Gastrocnemius medialis (tissue), 4 donors: Measurements from ENCODE around the gene GPR183. TPM values are rescaled to one million over a fixed set of nuclear protein-coding genes. Genes with fewer than 3 reads are reported as not detected.
A peak's percentile ranks its signal among the peaks of the same experiment; 100 is the strongest.

Experiments used
- ATAC-seq, 2 donors: fragments of 150-250 bp; one replicate each; pipeline ENCODE4 v1.9.1; 2016
- DNase-seq, 2 donors: peaks; one replicate each; pipeline ENCODE4 v3.0.0-alpha.2; 2019
- H3K27ac ChIP-seq, 4 donors: fragments of 200-600 bp; sonication (generic); 1 replicate in 1 of 4; 2 replicates in 3 of 4; pipeline ENCODE4 v1.5.1; 2016 to 2018; ENCODE audit warnings: mild to moderate bottlenecking in 2 of 4, moderate library complexity in 1 of 4
- H3K27me3 ChIP-seq, 3 donors: fragments of 200-600 bp; sonication (generic) in 2 of 3; 1 replicate in 1 of 3; 2 replicates in 2 of 3; pipeline versions ENCODE4 v1.5.1 to v1.6.0; 2016 to 2019; ENCODE audit warnings: mild to moderate bottlenecking in 1 of 3, moderate library complexity in 1 of 3
- H3K36me3 ChIP-seq, 2 donors: fragments of 200-600 bp; sonication (generic) in 1 of 2; one replicate each; pipeline ENCODE4 v1.5.1; 2017 to 2018
- H3K4me1 ChIP-seq, 2 donors: fragments of 200-600 bp; sonication (generic) in 1 of 2; one replicate each; pipeline ENCODE4 v1.5.1; 2016 to 2017; ENCODE audit warnings: mild to moderate bottlenecking in 2 of 2
- H3K4me3 ChIP-seq, 4 donors: fragments of 200-600 bp; sonication (generic) in 3 of 4; 1 replicate in 1 of 4; 2 replicates in 3 of 4; pipeline ENCODE4 v1.5.1; 2016 to 2019; ENCODE audit warnings: mild to moderate bottlenecking in 2 of 4
- H3K9me3 ChIP-seq, 3 donors: fragments of 200-600 bp; sonication (generic) in 2 of 3; 1 replicate in 1 of 3; 2 replicates in 2 of 3; pipeline ENCODE4 v1.5.1; 2016 to 2019
- POLR2A ChIP-seq, 2 donors: fragments of 450-650 bp; IDR thresholded peaks; one replicate each; pipeline ENCODE4 v1.6.1; 2017; ENCODE audit warnings: antibody characterized with exemption in 2 of 2, mild to moderate bottlenecking in 2 of 2, moderate library complexity in 2 of 2
- in situ Hi-C, 4 donors: fragments of 200-750 bp; cut with MboI; loops; one replicate each; pipeline versions ENCODE4 v1.15.0 to v1.8.0; 2017; ENCODE audit warnings: low sequenced_read_pairs in 4 of 4
- intact Hi-C: fragments of 100-400 bp; cut with DNase I; formaldehyde crosslinking; loops from one replicate; pipeline ENCODE4 v1.15.1; 2023; ENCODE audit warnings: low total_unique reads
- total RNA-seq, 4 donors: library from RNA; depleted of rRNA; stranded (reverse); fragments of >200 nt; gene quantifications; one replicate each; pipeline versions ENCODE4 v1.1.0 to v1.2.3, GENCODE V29; 2016
- TF ChIP-seq, protein P1 (sequence below), 5 experiments: fragments of 450-650 bp in 3 of 5; fragments of 200-600 bp in 2 of 5; sonication (generic) in 2 of 5; IDR thresholded peaks in 4 of 5; conservative IDR thresholded peaks in 1 of 5; 1 replicate in 4 of 5; 2 replicates in 1 of 5; pipeline ENCODE4 v1.5.1; 2016 to 2019; ENCODE audit warnings: antibody characterized with exemption in 5 of 5, mild to moderate bottlenecking in 3 of 5, moderate library complexity in 3 of 5

Gene GPR183
- total RNA-seq, 4 donors from 2014 or later, result 0.49 to 3.4 (median 2.5) TPM

DNA sequence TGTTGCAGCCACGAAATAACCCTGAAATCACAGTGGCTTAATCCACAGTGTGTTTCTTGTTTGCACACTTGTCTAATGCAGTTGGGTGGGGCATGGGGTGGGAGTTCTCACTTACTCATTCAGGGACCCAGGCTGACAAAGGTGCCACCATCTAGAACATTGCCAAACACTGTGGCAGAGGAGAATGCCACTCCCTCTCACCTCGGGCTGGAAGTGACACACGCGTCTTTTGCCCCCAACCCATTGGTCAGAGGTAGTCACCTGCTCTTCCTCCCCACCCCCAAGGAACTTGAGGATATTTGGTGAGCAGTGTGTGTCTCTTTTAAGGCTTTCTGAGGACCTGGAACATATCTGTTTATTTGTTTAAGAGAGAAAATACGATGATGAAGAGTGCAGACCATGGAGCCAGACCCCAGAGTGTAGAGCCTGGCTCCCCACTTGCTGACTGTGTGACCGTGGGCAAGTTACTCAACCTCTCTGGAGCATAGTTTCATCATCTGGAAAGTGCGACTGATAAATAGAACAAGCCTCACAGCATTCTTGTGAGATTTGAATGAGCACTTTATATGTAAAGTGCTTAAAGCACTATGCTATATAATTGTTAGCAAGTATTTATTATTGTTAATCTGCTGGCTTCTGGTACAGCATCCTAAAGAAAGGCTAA is 17.4 kb downstream of the GPR183 start:
- DNase-seq (no peak), ATAC-seq (no peak)
- no peak for TF ChIP-seq POLR2A (IDR thresholded peaks at IDR 0.05)
- TF ChIP-seq, protein P1, sequence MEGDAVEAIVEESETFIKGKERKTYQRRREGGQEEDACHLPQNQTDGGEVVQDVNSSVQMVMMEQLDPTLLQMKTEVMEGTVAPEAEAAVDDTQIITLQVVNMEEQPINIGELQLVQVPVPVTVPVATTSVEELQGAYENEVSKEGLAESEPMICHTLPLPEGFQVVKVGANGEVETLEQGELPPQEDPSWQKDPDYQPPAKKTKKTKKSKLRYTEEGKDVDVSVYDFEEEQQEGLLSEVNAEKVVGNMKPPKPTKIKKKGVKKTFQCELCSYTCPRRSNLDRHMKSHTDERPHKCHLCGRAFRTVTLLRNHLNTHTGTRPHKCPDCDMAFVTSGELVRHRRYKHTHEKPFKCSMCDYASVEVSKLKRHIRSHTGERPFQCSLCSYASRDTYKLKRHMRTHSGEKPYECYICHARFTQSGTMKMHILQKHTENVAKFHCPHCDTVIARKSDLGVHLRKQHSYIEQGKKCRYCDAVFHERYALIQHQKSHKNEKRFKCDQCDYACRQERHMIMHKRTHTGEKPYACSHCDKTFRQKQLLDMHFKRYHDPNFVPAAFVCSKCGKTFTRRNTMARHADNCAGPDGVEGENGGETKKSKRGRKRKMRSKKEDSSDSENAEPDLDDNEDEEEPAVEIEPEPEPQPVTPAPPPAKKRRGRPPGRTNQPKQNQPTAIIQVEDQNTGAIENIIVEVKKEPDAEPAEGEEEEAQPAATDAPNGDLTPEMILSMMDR (IDR thresholded peaks at IDR 0.05 in 4 of 5, conservative IDR thresholded peaks at IDR 0.05 in 1 of 5), result no peak
- peaks cover 31 to 37% of the 10 kb centered on the region in 2 donors for H3K4me1 ChIP-seq
- in situ Hi-C loops (no loop called here), intact Hi-C loops (loop anchor here (10.0 kb wide), 1 partner anchor 205 kb away; no protein-coding TSS in a partner anchor)
- no peaks in the 10 kb centered on the region for H3K27me3 ChIP-seq
- H3K27ac ChIP-seq, result no peak overlapping the region
- H3K4me3 ChIP-seq, result no peak overlapping the region
- H3K9me3 ChIP-seq, result no peaks in the 10 kb centered on the region
- no peaks in the 10 kb centered on the region for H3K36me3 ChIP-seq

DNA sequence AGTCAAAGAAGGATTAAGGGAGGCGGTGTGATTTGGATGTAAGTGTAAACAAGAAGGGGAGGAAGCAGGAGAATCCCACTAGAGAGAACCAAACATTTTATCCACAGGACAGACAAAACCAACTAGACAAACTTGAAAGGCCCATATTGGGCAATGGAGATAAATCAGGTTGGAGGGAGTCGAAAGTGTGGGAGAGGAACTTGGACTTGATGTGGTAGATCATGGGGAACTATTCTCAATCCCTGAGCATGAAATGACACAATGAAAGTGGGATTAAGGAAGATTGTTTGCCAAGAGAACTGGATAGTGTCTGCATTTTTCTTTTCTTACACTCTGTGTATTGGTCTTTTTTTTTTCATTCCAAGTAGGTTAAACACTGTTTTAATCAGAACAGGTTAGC is 17.9 kb downstream of the GPR183 start:
- in situ Hi-C loops, result no loop called here
- Histone ChIP-seq H3K36me3 (no peaks in the 10 kb centered on the region), H3K9me3 (no peaks in the 10 kb centered on the region), H3K27ac (no peak overlapping the region), H3K4me3 (no peak overlapping the region), H3K4me1 (peaks cover 31 to 37% of the 10 kb centered on the region in 2 donors), H3K27me3 (no peaks in the 10 kb centered on the region)
- TF ChIP-seq POLR2A (IDR thresholded peaks at IDR 0.05), result no peak
- TF ChIP-seq, protein P1 (IDR thresholded peaks at IDR 0.05 in 4 of 5, conservative IDR thresholded peaks at IDR 0.05 in 1 of 5), result no peak
- intact Hi-C loops, result loop anchor here (10.0 kb wide), 1 partner anchor 206 kb away; no protein-coding TSS in a partner anchor
- ATAC-seq (no peak), DNase-seq (no peak)

DNA sequence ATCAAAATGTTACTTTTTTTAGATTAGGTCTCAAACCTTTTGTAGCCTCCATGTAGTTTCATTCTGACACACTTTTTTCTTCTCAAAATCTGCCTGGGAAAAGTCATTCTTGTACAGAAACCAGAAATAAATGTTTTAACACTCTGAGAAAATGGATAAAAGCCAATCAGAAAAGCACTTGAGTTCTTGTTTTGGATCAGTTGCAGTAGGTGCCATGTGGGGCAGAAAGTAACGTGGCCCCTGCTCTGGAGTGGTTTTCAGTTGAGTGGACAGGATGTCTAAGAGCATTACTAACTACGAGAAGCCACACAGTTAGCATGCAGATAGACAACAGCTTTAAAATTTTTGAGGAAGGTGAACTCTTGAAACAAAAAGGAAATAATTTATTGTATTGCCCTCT is 19.1 kb downstream of the GPR183 start:
- intact Hi-C loops (loop anchor here (10.0 kb wide), 1 partner anchor 207 kb away; no protein-coding TSS in a partner anchor), in situ Hi-C loops (no loop called here)
- Histone ChIP-seq H3K9me3 (no peaks in the 10 kb centered on the region), H3K4me1 (peaks cover 32 to 37% of the 10 kb centered on the region in 2 donors), H3K27ac (peak overlapping the region in 2 of 4 donors; percentile 20 to 47), H3K4me3 (no peak overlapping the region), H3K36me3 (no peaks in the 10 kb centered on the region), H3K27me3 (no peaks in the 10 kb centered on the region)
- TF ChIP-seq, protein P1 (IDR thresholded peaks at IDR 0.05 in 4 of 5, conservative IDR thresholded peaks at IDR 0.05 in 1 of 5), result no peak
- no peak for TF ChIP-seq POLR2A (IDR thresholded peaks at IDR 0.05)
- no peak for ATAC-seq
- no peak for DNase-seq

DNA sequence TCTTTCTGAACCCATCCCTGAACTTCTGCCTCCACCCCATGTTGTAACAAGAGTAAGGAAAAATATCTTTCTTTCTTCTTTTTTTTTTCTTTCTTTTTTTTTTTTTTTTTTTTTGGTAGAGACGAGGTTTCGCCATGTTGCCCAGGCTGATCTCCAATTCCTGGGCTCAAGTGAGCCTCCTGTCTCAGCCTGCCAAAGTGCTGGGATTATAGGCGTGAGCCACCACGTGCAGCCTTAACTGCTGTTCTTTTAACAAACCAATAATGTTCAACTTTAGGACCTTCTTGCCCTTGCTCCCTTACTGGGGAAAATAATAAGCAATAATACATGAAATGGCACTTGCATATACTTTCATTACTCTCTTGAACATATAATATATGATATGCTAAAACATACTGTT is 19.6 kb downstream of the GPR183 start:
- intact Hi-C loops (loop anchor here (10.0 kb wide), 1 partner anchor 207 kb away; no protein-coding TSS in a partner anchor), in situ Hi-C loops (no loop called here)
- TF ChIP-seq, protein P1 (IDR thresholded peaks at IDR 0.05 in 4 of 5, conservative IDR thresholded peaks at IDR 0.05 in 1 of 5), result no peak
- TF ChIP-seq POLR2A (IDR thresholded peaks at IDR 0.05), result no peak
- ATAC-seq (peak in 1 of 2 donors; percentile 50), DNase-seq (no peak)
- Histone ChIP-seq H3K36me3 (no peaks in the 10 kb centered on the region), H3K4me1 (peaks cover 37 to 40% of the 10 kb centered on the region in 2 donors), H3K9me3 (no peaks in the 10 kb centered on the region), H3K4me3 (no peak overlapping the region), H3K27me3 (no peaks in the 10 kb centered on the region), H3K27ac (peak overlapping the region; percentile 6 to 60 (median 29))
